Hepatocyte (in vitro differentiated cells): ENCODE measurements around the gene EOLA1. TPM values are rescaled to one million over a fixed set of nuclear protein-coding genes. Genes with fewer than 3 reads are reported as not detected.

ENCODE experiments used
- DNase-seq: peaks from one replicate; pipeline ENCODE4 v3.0.0-alpha.2; 2016; ENCODE audit warnings: low spot score
- H2AFZ ChIP-seq: fragments of 200-600 bp; sonication (generic); 2 replicates; pipeline ENCODE4 v1.6.0; 2016; ENCODE audit warnings: antibody characterized with exemption, mild to moderate bottlenecking
- H3K27ac ChIP-seq: fragments of 200-600 bp; sonication (generic); 2 replicates; pipeline ENCODE4 v1.5.1; 2016; ENCODE audit warnings: mild to moderate bottlenecking
- H3K27me3 ChIP-seq: fragments of 200-600 bp; sonication (generic); 2 replicates; pipeline ENCODE4 v1.6.1; 2016
- H3K36me3 ChIP-seq: fragments of 200-600 bp; sonication (generic); replicated peaks from 2 replicates; pipeline ENCODE4 v1.5.1; 2016; ENCODE audit warnings: low read depth; ENCODE audit not compliant: insufficient read depth
- H3K4me1 ChIP-seq: fragments of 200-600 bp; sonication (generic); 2 replicates; pipeline ENCODE4 v1.5.1; 2016; ENCODE audit warnings: mild to moderate bottlenecking, moderate library complexity; ENCODE audit not compliant: insufficient read depth
- H3K4me2 ChIP-seq: fragments of 200-600 bp; sonication (generic); 2 replicates; pipeline ENCODE4 v1.6.0; 2016
- H3K4me3 ChIP-seq: fragments of 200-600 bp; sonication (generic); 2 replicates; pipeline ENCODE4 v1.5.1; 2016; ENCODE audit warnings: mild to moderate bottlenecking
- H3K79me2 ChIP-seq: fragments of 200-600 bp; sonication (generic); 2 replicates; pipeline ENCODE4 v1.6.0; 2017; ENCODE audit warnings: mild to moderate bottlenecking
- H3K9me2 ChIP-seq: fragments of 200-600 bp; sonication (generic); replicated peaks from 2 replicates; pipeline ENCODE4 v1.6.0; 2017; ENCODE audit warnings: mild to moderate bottlenecking; ENCODE audit not compliant: insufficient read depth
- H3K9me3 ChIP-seq: fragments of 200-600 bp; sonication (generic); 2 replicates; pipeline ENCODE4 v1.5.1; 2016; ENCODE audit warnings: low read depth, mild to moderate bottlenecking
- H4K20me1 ChIP-seq: fragments of 200-600 bp; sonication (generic); 2 replicates; pipeline ENCODE4 v1.6.0; 2016; ENCODE audit warnings: mild to moderate bottlenecking; ENCODE audit not compliant: insufficient read depth, poor library complexity, severe bottlenecking
- EZH2 ChIP-seq: fragments of 200-600 bp; sonication (generic); IDR thresholded peaks from 2 replicates; pipeline ENCODE4 v1.6.1; 2016; ENCODE audit warnings: antibody characterized with exemption, mild to moderate bottlenecking, borderline replicate concordance
- EZH2phosphoT487 ChIP-seq: fragments of 200-600 bp; sonication (generic); IDR thresholded peaks from one replicate; pipeline ENCODE4 v1.6.1; 2018; ENCODE audit warnings: antibody characterized with exemption, mild to moderate bottlenecking, low read depth, moderate library complexity; ENCODE audit not compliant: unreplicated experiment, severe bottlenecking
- WGBS: methylation state at CpG from one replicate; pipeline ENCODE4 v1.1.6; 2016; ENCODE audit warnings: low lambda C conversion rate; ENCODE audit errors: missing lambda C conversion rate; 5-methylcytosine and 5-hydroxymethylcytosine counted together
- polyA plus RNA-seq: library from polyadenylated mRNA; unstranded; fragments of >200 nt; fragmentation: Nextera tagmentation; extraction: Ambion mirVana; gene quantifications from 2 replicates; pipeline ENCODE4 v1.2.1, GENCODE V29; 2016
- total RNA-seq: library from RNA; depleted of rRNA; stranded (reverse); fragments of >200 nt; gene quantifications from 2 replicates; pipeline ENCODE4 v1.2.3, GENCODE V29; 2014
- TF ChIP-seq, protein P1 (sequence below): fragments of 200-600 bp; sonication (generic); IDR thresholded peaks from 2 replicates; pipeline ENCODE4 v1.5.1; 2016; ENCODE audit warnings: antibody characterized with exemption, mild to moderate bottlenecking; ENCODE audit not compliant: poor library complexity

The EOLA1 gene
- total and polyA plus RNA-seq, 2 experiments from 2014 or later = 9.1 to 13.4 TPM

DNA sequence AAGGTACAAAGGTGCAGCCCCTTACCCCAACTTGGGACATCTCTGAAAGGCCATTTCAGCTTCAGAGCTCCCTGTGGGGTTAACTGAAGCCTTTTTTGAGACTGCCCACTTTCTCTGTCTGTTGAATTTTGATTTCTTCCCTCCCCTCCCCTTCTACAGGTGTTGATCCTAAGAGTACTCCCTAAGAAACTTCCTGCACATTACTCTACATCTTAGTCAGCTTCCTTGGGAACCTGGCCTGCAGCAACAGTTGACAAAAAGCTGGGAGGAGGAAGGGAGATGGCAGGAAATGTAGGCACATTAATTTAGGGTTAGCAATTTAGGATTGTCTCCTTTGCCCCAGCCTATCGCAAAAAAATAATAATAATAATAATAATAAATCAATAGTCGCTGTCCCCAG is 34.5 kb upstream of the EOLA1 start:
- no peak for TF ChIP-seq EZH2phosphoT487
- TF ChIP-seq, protein P1, sequence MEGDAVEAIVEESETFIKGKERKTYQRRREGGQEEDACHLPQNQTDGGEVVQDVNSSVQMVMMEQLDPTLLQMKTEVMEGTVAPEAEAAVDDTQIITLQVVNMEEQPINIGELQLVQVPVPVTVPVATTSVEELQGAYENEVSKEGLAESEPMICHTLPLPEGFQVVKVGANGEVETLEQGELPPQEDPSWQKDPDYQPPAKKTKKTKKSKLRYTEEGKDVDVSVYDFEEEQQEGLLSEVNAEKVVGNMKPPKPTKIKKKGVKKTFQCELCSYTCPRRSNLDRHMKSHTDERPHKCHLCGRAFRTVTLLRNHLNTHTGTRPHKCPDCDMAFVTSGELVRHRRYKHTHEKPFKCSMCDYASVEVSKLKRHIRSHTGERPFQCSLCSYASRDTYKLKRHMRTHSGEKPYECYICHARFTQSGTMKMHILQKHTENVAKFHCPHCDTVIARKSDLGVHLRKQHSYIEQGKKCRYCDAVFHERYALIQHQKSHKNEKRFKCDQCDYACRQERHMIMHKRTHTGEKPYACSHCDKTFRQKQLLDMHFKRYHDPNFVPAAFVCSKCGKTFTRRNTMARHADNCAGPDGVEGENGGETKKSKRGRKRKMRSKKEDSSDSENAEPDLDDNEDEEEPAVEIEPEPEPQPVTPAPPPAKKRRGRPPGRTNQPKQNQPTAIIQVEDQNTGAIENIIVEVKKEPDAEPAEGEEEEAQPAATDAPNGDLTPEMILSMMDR = no peak
- TF ChIP-seq EZH2 = no peak
- Histone ChIP-seq H3K4me1 (no peaks in the 10 kb centered on the region), H3K9me3 (no peaks in the 10 kb centered on the region), H3K79me2 (no peaks in the 10 kb centered on the region), H3K27me3 (no peaks in the 10 kb centered on the region), H2AFZ (no peak overlapping the region), H3K27ac (no peak overlapping the region), H3K4me3 (no peak overlapping the region), H3K9me2 (no peaks in the 10 kb centered on the region), H3K4me2 (no peak overlapping the region), H3K36me3 (no peaks in the 10 kb centered on the region), H4K20me1 (no peaks in the 10 kb centered on the region)
- WGBS = 65% methylated on average over 2 of the region's 2 CpGs
- no peak for DNase-seq

DNA sequence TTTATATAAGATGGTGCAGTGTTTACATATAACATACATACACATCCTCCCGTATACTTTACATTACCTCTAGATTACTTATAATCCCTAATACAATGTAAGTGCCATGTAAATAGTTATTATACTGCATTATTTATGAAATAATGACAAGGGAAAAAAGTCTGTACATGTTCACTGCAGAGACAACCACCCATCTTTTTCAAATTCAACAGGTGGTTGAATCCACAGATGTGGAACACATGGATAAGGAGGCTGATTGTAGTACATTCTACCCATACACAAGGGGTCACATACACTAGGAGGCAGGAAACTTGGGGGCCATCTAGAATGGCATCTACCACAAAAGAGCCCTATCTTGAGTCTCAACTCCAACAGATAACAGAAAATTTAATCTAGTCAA is 32.3 kb upstream of the EOLA1 start:
- H2AFZ ChIP-seq = no peak overlapping the region
- H3K27me3 ChIP-seq = no peaks in the 10 kb centered on the region
- no peaks in the 10 kb centered on the region for H4K20me1 ChIP-seq
- H3K36me3 ChIP-seq = no peaks in the 10 kb centered on the region
- H3K27ac ChIP-seq = no peak overlapping the region
- no peak overlapping the region for H3K4me3 ChIP-seq
- DNase-seq = no peak
- TF ChIP-seq EZH2phosphoT487 (no peak), EZH2 (no peak)
- TF ChIP-seq, protein P1 = no peak
- whole genome bisulfite sequencing = 67% methylated on average over 1 of the region's 1 CpG
- no peaks in the 10 kb centered on the region for H3K9me2 ChIP-seq
- H3K4me2 ChIP-seq = no peak overlapping the region
- no peaks in the 10 kb centered on the region for H3K4me1 ChIP-seq
- H3K79me2 ChIP-seq = no peaks in the 10 kb centered on the region
- no peaks in the 10 kb centered on the region for H3K9me3 ChIP-seq

DNA sequence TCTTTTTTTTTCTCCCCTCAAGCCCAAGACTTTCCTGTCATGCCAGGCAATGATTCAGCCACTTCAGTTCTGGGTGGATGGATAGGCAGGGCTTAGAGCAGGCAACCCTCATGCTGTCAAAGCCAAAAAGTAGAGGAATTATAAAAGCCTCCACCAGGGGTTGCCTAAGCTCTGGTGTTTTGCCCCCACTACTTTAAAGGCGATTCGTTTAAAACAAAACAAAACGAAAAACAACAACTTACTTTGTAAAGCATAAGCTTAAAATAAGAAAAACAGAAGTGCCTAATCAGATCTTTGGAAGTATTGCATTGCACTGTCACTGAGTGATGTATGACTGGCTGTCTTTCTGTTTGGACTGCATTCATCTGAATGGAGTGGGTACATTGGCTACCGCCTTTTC is 30.4 kb upstream of the EOLA1 start:
- Histone ChIP-seq H2AFZ (no peak overlapping the region), H3K4me3 (no peak overlapping the region), H3K27me3 (no peaks in the 10 kb centered on the region), H3K4me1 (no peaks in the 10 kb centered on the region), H3K27ac (peak overlapping the region; percentile 65), H3K36me3 (no peaks in the 10 kb centered on the region), H3K4me2 (no peak overlapping the region), H3K9me3 (no peaks in the 10 kb centered on the region), H4K20me1 (no peaks in the 10 kb centered on the region), H3K9me2 (no peaks in the 10 kb centered on the region), H3K79me2 (no peaks in the 10 kb centered on the region)
- DNase-seq = no peak
- TF ChIP-seq EZH2 (no peak), EZH2phosphoT487 (no peak)
- TF ChIP-seq, protein P1 = peak; percentile 13
- 38% methylated on average over 4 of the region's 4 CpGs for WGBS

DNA sequence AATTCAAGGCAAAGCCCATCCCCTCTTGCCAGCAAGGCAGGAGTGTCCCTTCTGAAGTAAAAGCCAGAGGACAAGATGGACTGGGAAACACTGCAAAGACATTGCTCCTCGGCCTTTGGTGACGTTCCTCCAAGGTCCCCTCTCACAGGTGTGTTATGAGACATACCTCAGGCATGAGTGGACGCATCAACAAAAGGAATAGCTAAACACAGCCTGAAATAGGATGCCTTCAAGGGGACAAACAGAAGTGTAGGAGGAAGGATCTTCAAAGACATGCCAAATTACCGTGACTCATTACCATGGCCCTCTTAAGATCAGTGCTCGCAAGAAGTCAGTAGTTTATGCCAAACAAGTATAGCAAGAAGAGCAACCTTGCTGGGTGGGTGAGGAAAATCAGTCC is 29.7 kb upstream of the EOLA1 start:
- TF ChIP-seq, protein P1 = no peak
- TF ChIP-seq EZH2 = no peak
- TF ChIP-seq EZH2phosphoT487 = no peak
- no peak overlapping the region for H3K4me3 ChIP-seq
- no peaks in the 10 kb centered on the region for H3K4me1 ChIP-seq
- H4K20me1 ChIP-seq = no peaks in the 10 kb centered on the region
- no peaks in the 10 kb centered on the region for H3K79me2 ChIP-seq
- H3K4me2 ChIP-seq = no peak overlapping the region
- no peak overlapping the region for H2AFZ ChIP-seq
- H3K36me3 ChIP-seq = no peaks in the 10 kb centered on the region
- H3K27me3 ChIP-seq = no peaks in the 10 kb centered on the region
- DNase-seq = peak; percentile 14
- 61% methylated on average over 5 of the region's 5 CpGs for WGBS
- peak overlapping the region; percentile 65 for H3K27ac ChIP-seq
- no peaks in the 10 kb centered on the region for H3K9me2 ChIP-seq
- H3K9me3 ChIP-seq = no peaks in the 10 kb centered on the region
